Effector memory CD4-positive, alpha-beta T cell (primary cell): ENCODE measurements around the gene ENG.

Source experiments
- DNase-seq, 3 donors: peaks; one replicate each; pipeline ENCODE4 v3.0.0-alpha.2; 2020
- H3K27ac ChIP-seq: 2 replicates; pipeline ENCODE4 v1.7.0; 2013; ENCODE audit warnings: mild to moderate bottlenecking, low read length, moderate library complexity; ENCODE audit not compliant: insufficient read depth, poor library complexity, severe bottlenecking
- H3K27me3 ChIP-seq: replicated peaks from 2 replicates; pipeline ENCODE4 v1.7.0; 2013; ENCODE audit warnings: mild to moderate bottlenecking, low read length; ENCODE audit not compliant: insufficient read depth, control insufficient read depth, poor library complexity, severe bottlenecking
- H3K36me3 ChIP-seq: 2 replicates; pipeline ENCODE4 v1.7.0; 2013; ENCODE audit warnings: mild to moderate bottlenecking, low read length, moderate library complexity; ENCODE audit not compliant: control insufficient read depth, insufficient read depth
- H3K4me1 ChIP-seq: 2 replicates; pipeline ENCODE4 v1.7.0; 2013; ENCODE audit warnings: low read length, mild to moderate bottlenecking; ENCODE audit not compliant: control insufficient read depth, insufficient read depth, poor library complexity, severe bottlenecking
- H3K4me3 ChIP-seq: 2 replicates; pipeline ENCODE4 v1.7.0; 2013; ENCODE audit warnings: low read length, low read depth, mild to moderate bottlenecking; ENCODE audit not compliant: insufficient read depth, poor library complexity, severe bottlenecking
- H3K9me3 ChIP-seq: 2 replicates; pipeline ENCODE4 v1.7.0; 2013; ENCODE audit warnings: mild to moderate bottlenecking, low read length, moderate library complexity; ENCODE audit not compliant: control insufficient read depth

The ENG gene

GRCh38 chr9:127829205-127829906 is 25.1 kb downstream of the ENG start:
- H3K4me1 ChIP-seq, result no peaks in the 10 kb centered on the region
- H3K36me3 ChIP-seq, result no peaks in the 10 kb centered on the region
- no peak for DNase-seq
- no peak overlapping the region for H3K27ac ChIP-seq
- H3K9me3 ChIP-seq, result no peaks in the 10 kb centered on the region
- no peaks in the 10 kb centered on the region for H3K27me3 ChIP-seq
- no peak overlapping the region for H3K4me3 ChIP-seq

GRCh38 chr9:127828262-127829031 is 26.0 kb downstream of the ENG start:
- no peak for DNase-seq
- no peaks in the 10 kb centered on the region for H3K36me3 ChIP-seq
- H3K27ac ChIP-seq, result no peak overlapping the region
- H3K4me1 ChIP-seq, result no peaks in the 10 kb centered on the region
- H3K9me3 ChIP-seq, result no peaks in the 10 kb centered on the region
- no peaks in the 10 kb centered on the region for H3K27me3 ChIP-seq
- no peak overlapping the region for H3K4me3 ChIP-seq

GRCh38 chr9:127826253-127826913 is 28.1 kb downstream of the ENG start:
- Histone ChIP-seq H3K9me3 (no peaks in the 10 kb centered on the region), H3K27ac (no peak overlapping the region), H3K4me1 (no peaks in the 10 kb centered on the region), H3K27me3 (no peaks in the 10 kb centered on the region), H3K4me3 (no peak overlapping the region), H3K36me3 (no peaks in the 10 kb centered on the region)
- DNase-seq, result no peak

GRCh38 chr9:127825319-127826051 is 29.0 kb downstream of the ENG start:
- no peak overlapping the region for H3K4me3 ChIP-seq
- no peak overlapping the region for H3K27ac ChIP-seq
- H3K36me3 ChIP-seq, result no peaks in the 10 kb centered on the region
- DNase-seq, result no peak
- H3K4me1 ChIP-seq, result no peaks in the 10 kb centered on the region
- no peaks in the 10 kb centered on the region for H3K27me3 ChIP-seq
- no peaks in the 10 kb centered on the region for H3K9me3 ChIP-seq

- no peaks in the 10 kb centered on the region for H3K4me1 ChIP-seq
Observed at GRCh38 chr9:127822108-127822507, 32.4 kb downstream of the ENG start.

GRCh38 chr9:127818574-127818973 is 35.9 kb downstream of the ENG start:
- H3K36me3 ChIP-seq, result peaks cover 31% of the 10 kb centered on the region
- no peaks in the 10 kb centered on the region for H3K4me1 ChIP-seq
- H3K9me3 ChIP-seq, result no peaks in the 10 kb centered on the region
- H3K4me3 ChIP-seq, result no peak overlapping the region
- no peaks in the 10 kb centered on the region for H3K27me3 ChIP-seq
- H3K27ac ChIP-seq, result no peak overlapping the region
- no peak for DNase-seq

More at GRCh38 chr9:127822108-127822507, 32.4 kb downstream of the ENG start:
- Histone ChIP-seq H3K36me3 (no peaks in the 10 kb centered on the region), H3K27ac (no peak overlapping the region), H3K4me3 (no peak overlapping the region), H3K27me3 (no peaks in the 10 kb centered on the region), H3K9me3 (no peaks in the 10 kb centered on the region)
- no peak for DNase-seq

GRCh38 chr9:127817881-127818434 is 36.5 kb downstream of the ENG start:
- no peak for DNase-seq
- Histone ChIP-seq H3K27ac (no peak overlapping the region), H3K4me3 (no peak overlapping the region), H3K36me3 (peaks cover 37% of the 10 kb centered on the region), H3K4me1 (no peaks in the 10 kb centered on the region), H3K9me3 (no peaks in the 10 kb centered on the region), H3K27me3 (no peaks in the 10 kb centered on the region)

GRCh38 chr9:127816728-127817127 is 37.7 kb downstream of the ENG start:
- Histone ChIP-seq H3K27ac (no peak overlapping the region), H3K4me1 (no peaks in the 10 kb centered on the region), H3K27me3 (no peaks in the 10 kb centered on the region), H3K36me3 (peaks cover 45% of the 10 kb centered on the region), H3K9me3 (no peaks in the 10 kb centered on the region), H3K4me3 (no peak overlapping the region)
- DNase-seq, result no peak

- no peaks in the 10 kb centered on the region for H3K4me1 ChIP-seq
Observed at GRCh38 chr9:127816362-127816725, 38.1 kb downstream of the ENG start.

More at GRCh38 chr9:127816362-127816725, 38.1 kb downstream of the ENG start:
- H3K4me3 ChIP-seq, result no peak overlapping the region
- H3K27me3 ChIP-seq, result no peaks in the 10 kb centered on the region
- H3K9me3 ChIP-seq, result no peaks in the 10 kb centered on the region
- H3K36me3 ChIP-seq, result peaks cover 47% of the 10 kb centered on the region
- H3K27ac ChIP-seq, result no peak overlapping the region
- no peak for DNase-seq
